ENCODE measurements around the gene EXOSC3. TPM values are rescaled to one million over a fixed set of nuclear protein-coding genes. Genes with fewer than 3 reads are reported as not detected.
"Not testable (repeated sequence)": the region's sequence is repeated elsewhere in the genome, so short reads cannot be mapped to it uniquely, and the experiment has no call there.

Gene EXOSC3
- 62.8 and 108 TPM in 2 replicates for total RNA-seq (2014; rRNA removed; shearing (Covaris generic))

GRCh38 chr9:37784616-37785483 lies at the start of gene EXOSC3:
Gene EXOSC3 (minus strand): TSS chr9:37785064. CDS start chr9:37785044, 20 bp downstream.
- peak; percentile 95 for DNase-seq (ENCODE audit: low read depth)

- no peak for DNase-seq (ENCODE audit: low read depth)
Measured at GRCh38 chr9:37827483-37828165, 42.8 kb upstream of the EXOSC3 start.

GRCh38 chr9:37825174-37825573 lies 40.3 kb upstream of the EXOSC3 start:
- not testable (repeated sequence) for DNase-seq (ENCODE audit: low read depth)

GRCh38 chr9:37820142-37820541 lies 35.3 kb upstream of the EXOSC3 start:
- DNase-seq (ENCODE audit: low read depth) = no peak

GRCh38 chr9:37818849-37819248 lies 34.0 kb upstream of the EXOSC3 start:
- no peak for DNase-seq (ENCODE audit: low read depth)

DNA sequence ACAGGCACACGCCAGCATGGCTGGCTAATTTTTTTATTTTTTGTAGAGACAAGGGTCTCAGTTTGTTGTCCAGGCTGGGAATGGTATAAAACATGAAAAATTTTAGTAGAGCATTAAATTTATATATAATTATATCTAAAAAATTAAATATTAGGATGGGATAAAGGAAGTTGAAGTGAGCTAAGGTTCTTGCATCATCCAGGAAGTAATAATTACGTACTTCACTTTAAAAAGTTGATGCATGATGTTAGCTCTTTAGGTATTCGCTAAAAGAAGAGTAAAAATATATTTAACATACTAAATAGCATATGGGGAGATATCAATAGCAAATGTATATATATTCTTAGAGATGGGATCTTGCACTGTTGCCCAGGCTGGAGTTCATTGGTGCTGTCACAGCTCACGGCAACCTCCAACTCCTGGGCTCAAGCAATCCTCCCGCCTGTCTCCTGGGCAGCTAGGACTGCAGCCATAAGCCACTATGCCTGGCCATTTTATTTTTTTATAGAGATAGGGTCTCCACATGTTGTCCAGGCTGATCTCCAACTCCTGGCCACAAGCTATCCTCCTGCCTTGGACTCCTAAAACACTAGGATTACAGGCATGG lies 28.0 kb upstream of the EXOSC3 start:
- no peak for DNase-seq (ENCODE audit: low read depth)

DNA sequence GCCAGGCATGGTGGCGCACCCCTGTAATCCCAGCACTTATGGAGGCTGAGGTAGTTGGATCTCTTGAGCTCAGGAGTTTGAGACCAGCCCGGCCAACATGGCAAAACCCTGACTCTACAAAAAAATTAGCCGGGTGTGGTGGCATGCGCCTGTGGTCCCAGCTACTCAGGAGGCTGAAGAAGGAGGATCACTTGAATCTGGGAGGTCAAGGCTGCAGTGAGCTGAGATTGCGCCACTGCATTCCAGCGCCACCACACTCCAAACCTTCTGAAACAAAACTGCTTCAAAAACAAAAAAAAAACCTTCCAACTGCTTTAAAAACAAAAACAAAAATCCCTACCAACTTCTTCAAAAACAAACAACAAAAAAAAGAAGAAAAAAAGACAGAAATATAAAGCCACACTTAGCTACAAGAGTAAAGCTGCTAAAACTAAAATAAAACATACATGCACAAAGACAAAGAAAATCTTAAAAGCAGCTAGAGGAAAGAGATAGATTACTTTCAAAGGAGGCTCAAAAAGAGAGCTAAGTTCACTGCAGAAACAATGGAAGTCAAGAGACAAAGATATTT lies 27.1 kb upstream of the EXOSC3 start:
- no peak for DNase-seq (ENCODE audit: low read depth)

DNA sequence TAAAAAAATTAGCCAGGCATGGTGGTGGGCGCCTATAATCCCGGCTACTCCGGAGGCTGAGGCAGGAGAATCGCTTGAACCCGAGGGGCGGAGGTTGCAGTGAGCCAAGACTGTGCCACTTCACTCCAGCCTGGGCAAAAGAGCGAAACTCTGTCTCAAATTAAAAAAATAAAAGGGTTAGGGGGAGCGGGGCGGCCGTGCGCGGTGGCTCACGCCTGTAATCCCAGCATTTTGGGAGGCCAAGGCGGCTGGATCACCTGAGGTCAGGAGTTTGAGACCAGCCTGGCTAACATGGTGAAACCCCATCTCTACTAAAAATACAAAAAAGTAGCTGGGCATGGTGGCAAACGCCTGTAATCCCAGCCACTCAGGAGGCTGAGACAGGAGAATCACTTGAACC lies 24.8 kb upstream of the EXOSC3 start:
- DNase-seq (ENCODE audit: low read depth) = not testable (repeated sequence)

- no peak for DNase-seq (ENCODE audit: low read depth)
Measured at GRCh38 chr9:37806271-37806670, 21.4 kb upstream of the EXOSC3 start.

DNA sequence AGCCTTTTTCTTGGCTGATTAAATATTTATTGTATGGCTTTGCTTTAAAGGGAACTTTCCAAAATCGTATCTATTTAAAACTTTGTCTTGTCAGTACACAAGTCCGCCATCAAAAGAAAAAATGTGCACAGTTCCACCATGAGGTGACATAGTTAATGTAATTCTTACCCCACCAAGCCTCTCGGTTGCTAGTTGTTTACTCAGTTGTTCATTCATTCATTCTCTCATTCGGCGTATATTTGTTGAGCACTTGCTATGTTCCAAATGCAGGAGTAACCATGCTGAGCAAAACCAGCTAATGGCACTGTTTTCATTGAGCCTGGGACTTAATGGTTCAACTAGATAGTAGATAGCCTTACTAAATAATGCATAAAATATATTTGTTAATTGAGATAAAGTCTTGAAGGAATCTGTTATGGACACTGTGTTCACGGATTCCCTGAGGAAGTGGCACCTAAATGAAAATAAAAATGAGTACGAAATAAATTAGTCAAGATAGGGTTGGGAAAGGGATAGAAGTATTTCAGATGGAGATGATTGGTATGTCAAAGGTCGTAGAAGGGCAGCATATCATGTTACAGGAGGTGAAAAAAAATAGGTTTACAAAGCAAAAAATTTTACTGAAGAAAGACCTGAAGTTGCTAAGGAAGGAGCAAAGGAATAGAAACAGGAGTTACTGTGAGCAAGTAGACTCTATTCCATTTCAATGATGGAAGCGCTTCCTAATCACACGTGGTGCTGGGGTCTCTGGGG lies 17.3 kb upstream of the EXOSC3 start:
- no peak for DNase-seq (ENCODE audit: low read depth)

GRCh38 chr9:37801287-37801850 lies 16.5 kb upstream of the EXOSC3 start:
- DNase-seq (ENCODE audit: low read depth) = peak; percentile 44

- DNase-seq (ENCODE audit: low read depth) = peak; percentile 79
Measured at GRCh38 chr9:37800631-37801286, 15.9 kb upstream of the EXOSC3 start, which contains the start of gene DCAF10. Gene DCAF10 (plus strand): TSS chr9:37800797. CDS start chr9:37800867, 70 bp downstream.

DNA sequence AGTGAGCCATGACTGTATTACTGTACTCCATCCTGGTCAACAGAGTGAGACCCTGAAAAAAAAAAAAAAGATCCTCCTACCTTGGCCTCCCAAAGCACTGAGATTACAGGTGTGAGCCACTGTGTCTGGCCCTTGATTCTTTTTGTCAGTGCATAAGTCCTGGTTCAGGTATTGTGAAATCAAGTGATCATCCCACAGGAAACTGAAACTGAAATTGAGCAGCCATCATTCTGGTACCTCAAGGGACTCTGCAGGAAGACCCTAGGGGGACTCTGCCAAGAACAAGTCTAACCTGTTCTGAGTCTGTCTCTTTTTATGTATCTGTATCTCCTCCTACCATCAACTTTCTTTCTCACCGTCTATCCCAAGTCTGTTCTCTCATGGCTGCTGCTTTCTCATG lies 13.8 kb upstream of the EXOSC3 start:
- no peak for DNase-seq (ENCODE audit: low read depth)

GRCh38 chr9:37796232-37796631 lies 11.4 kb upstream of the EXOSC3 start:
- no peak for DNase-seq (ENCODE audit: low read depth)

DNA sequence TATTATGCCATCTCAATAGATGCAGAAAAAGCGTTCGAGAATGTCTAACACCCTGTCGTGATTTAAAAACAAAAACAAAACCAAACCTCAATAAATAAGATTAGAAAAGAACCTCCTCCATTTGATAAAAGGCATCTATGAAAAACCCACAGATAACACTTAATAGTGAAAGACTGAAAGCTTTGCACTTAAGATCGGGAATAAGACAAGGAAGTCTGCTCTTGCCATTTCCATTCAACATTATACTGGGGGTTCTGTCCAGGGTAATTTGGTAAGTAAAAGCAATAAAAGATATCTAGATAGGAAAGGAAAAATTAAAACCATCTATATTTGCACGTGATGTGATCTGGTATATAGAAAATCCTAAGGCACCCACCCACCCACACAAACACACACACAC lies 7.3 kb upstream of the EXOSC3 start:
- DNase-seq (ENCODE audit: low read depth) = no peak

GRCh38 chr9:37790096-37790495 lies 5.2 kb upstream of the EXOSC3 start:
- no peak for DNase-seq (ENCODE audit: low read depth)

DNA sequence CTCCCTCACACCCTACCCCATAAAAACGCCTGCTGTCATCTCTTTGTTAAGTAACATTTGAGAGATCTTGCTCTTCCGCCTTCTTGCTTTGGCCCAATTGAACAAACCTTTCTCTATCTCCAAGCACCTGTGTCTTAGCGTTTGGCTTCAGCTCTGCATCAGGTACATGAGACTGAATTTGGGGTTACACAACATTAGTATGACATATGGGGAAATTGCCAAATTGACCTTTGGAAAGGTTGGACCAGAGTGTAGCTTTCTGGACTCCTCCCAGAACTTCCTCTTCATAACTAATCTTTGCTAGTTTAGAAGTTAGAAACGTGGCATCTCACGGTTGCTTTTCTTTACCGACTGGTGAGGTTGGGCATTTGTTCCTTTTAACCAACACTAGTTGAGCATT lies 3.5 kb upstream of the EXOSC3 start:
- no peak for DNase-seq (ENCODE audit: low read depth)

GRCh38 chr9:37787059-37787458 lies 2.2 kb upstream of the EXOSC3 start:
- DNase-seq (ENCODE audit: low read depth) = no peak

GRCh38 chr9:37784291-37784615 lies 611 bp downstream of the EXOSC3 start:
- peak; percentile 50 for DNase-seq (ENCODE audit: low read depth)

GRCh38 chr9:37778534-37778933 lies 6.3 kb downstream of the EXOSC3 start:
- no peak for DNase-seq (ENCODE audit: low read depth)

GRCh38 chr9:37776328-37776727 lies 8.5 kb downstream of the EXOSC3 start:
- DNase-seq (ENCODE audit: low read depth) = peak; percentile 35

Measured in M059J (cell line).